ENCODE measurements around the gene CALHM1. TPM values are rescaled to one million over a fixed set of nuclear protein-coding genes. Genes with fewer than 3 reads are reported as not detected.

The CALHM1 gene
- total RNA-seq, 1 experiment from 2014 or later = not detected

- intact Hi-C loops (cut with micrococcal nuclease; ENCODE audit: unreplicated experiment) = loop anchor here (5.0 kb wide), 1 partner anchor 35 kb away; no protein-coding TSS in a partner anchor
These were observed 6.7 kb downstream of the CALHM1 start, which contains the start of gene CALHM2 for GRCh38 chr10:103451831-103452505. TSS of gene CALHM2 (minus strand) at chr10:103452370. CDS start at chr10:103449941, 2,429 bp downstream.

GRCh38 chr10:103451091-103451813 lies 7.4 kb downstream of the CALHM1 start:
- Mint-ChIP-seq H3K36me3 (ENCODE audit: insufficient read depth, unreplicated experiment) (peaks cover 7% of the 10 kb centered on the region), H3K4me3 (ENCODE audit: unreplicated experiment) (no peak overlapping the region), H3K27ac (ENCODE audit: unreplicated experiment) (no peak overlapping the region), H3K27me3 (ENCODE audit: insufficient read depth, unreplicated experiment) (no peaks in the 10 kb centered on the region), H3K4me1 (ENCODE audit: low read depth, unreplicated experiment) (no peaks in the 10 kb centered on the region), H3K9me3 (ENCODE audit: unreplicated experiment) (no peaks in the 10 kb centered on the region)
- POLR2A ChIA-PET = interaction anchor here (0.6 kb wide), 1 partner anchor 141 kb away, joined by 3 read pairs; no protein-coding TSS in a partner anchor
- CTCF ChIA-PET = no interaction called here
- TF ChIP-seq CTCF (IDR thresholded peaks at IDR 0.05; ENCODE audit: insufficient read depth in 1 of 2, low read depth in 1 of 2, low read length in 1 of 2, severe bottlenecking in 1 of 2, unreplicated experiment in 1 of 2) = no peak
- H3K4me1 ChIP-seq = peaks cover 5% of the 10 kb centered on the region; the same call in 1 of the 2 replicates
- H3K4me3 ChIP-seq (ENCODE audit: low read depth, low read length) = no peak overlapping the region
- intact Hi-C loops (cut with micrococcal nuclease; ENCODE audit: unreplicated experiment) = loop anchor here (5.0 kb wide), 1 partner anchor 36 kb away; no protein-coding TSS in a partner anchor
- no peaks in the 10 kb centered on the region for H3K36me3 ChIP-seq (ENCODE audit: control insufficient read depth, insufficient read depth, low read length)
- DNase-seq = no peak
- no TSS peak for BruUV-seq (replicated peaks)
- H3K27me3 ChIP-seq (replicated peaks; ENCODE audit: control insufficient read depth, insufficient read depth, low read length) = no peaks in the 10 kb centered on the region
- no peaks in the 10 kb centered on the region for H3K9me3 ChIP-seq

More at GRCh38 chr10:103451831-103452505, 6.7 kb downstream of the CALHM1 start, which contains the start of gene CALHM2:
- peaks cover 5% of the 10 kb centered on the region for H3K36me3 Mint-ChIP-seq (ENCODE audit: insufficient read depth, unreplicated experiment)
- peak within 1 kb of the TSS; percentile 70 for H3K4me3 Mint-ChIP-seq (ENCODE audit: unreplicated experiment)
- Histone ChIP-seq H3K36me3 (ENCODE audit: control insufficient read depth, insufficient read depth, low read length) (no peaks in the 10 kb centered on the region), H3K9me3 (no peaks in the 10 kb centered on the region), H3K4me3 (ENCODE audit: low read depth, low read length) (peak within 1 kb of the TSS; percentile 30), H3K27me3 (replicated peaks; ENCODE audit: control insufficient read depth, insufficient read depth, low read length) (no peaks in the 10 kb centered on the region), H3K4me1 (peaks cover 5% of the 10 kb centered on the region; the same call in 1 of the 2 replicates)
- H3K27ac Mint-ChIP-seq (ENCODE audit: unreplicated experiment) = no peak within 1 kb of the TSS
- DNase-seq = peak; percentile 56 to 58
- no TSS peak for BruUV-seq (replicated peaks)
- no peaks in the 10 kb centered on the region for H3K4me1 Mint-ChIP-seq (ENCODE audit: low read depth, unreplicated experiment)
- CTCF ChIA-PET = no interaction called here
- POLR2A ChIA-PET = interaction anchor here (0.6 kb wide), 1 partner anchor 140 kb away, joined by 3 read pairs; no protein-coding TSS in a partner anchor
- no peaks in the 10 kb centered on the region for H3K27me3 Mint-ChIP-seq (ENCODE audit: insufficient read depth, unreplicated experiment)
- H3K9me3 Mint-ChIP-seq (ENCODE audit: unreplicated experiment) = no peaks in the 10 kb centered on the region
- TF ChIP-seq CTCF (IDR thresholded peaks at IDR 0.05; ENCODE audit: insufficient read depth in 1 of 2, low read depth in 1 of 2, low read length in 1 of 2, severe bottlenecking in 1 of 2, unreplicated experiment in 1 of 2) = no peak

GRCh38 chr10:103450201-103450695 lies 8.5 kb downstream of the CALHM1 start:
- Histone ChIP-seq H3K4me3 (ENCODE audit: low read depth, low read length) (no peak overlapping the region), H3K36me3 (ENCODE audit: control insufficient read depth, insufficient read depth, low read length) (peaks cover 2% of the 10 kb centered on the region; the same call in 1 of the 2 replicates), H3K27me3 (replicated peaks; ENCODE audit: control insufficient read depth, insufficient read depth, low read length) (no peaks in the 10 kb centered on the region), H3K4me1 (peaks cover 5% of the 10 kb centered on the region; the same call in 1 of the 2 replicates), H3K9me3 (no peaks in the 10 kb centered on the region)
- DNase-seq = no peak
- BruUV-seq (replicated peaks) = no TSS peak
- Mint-ChIP-seq H3K9me3 (ENCODE audit: unreplicated experiment) (no peaks in the 10 kb centered on the region), H3K27ac (ENCODE audit: unreplicated experiment) (no peak overlapping the region), H3K27me3 (ENCODE audit: insufficient read depth, unreplicated experiment) (no peaks in the 10 kb centered on the region), H3K4me1 (ENCODE audit: low read depth, unreplicated experiment) (no peaks in the 10 kb centered on the region), H3K36me3 (ENCODE audit: insufficient read depth, unreplicated experiment) (peaks cover 17% of the 10 kb centered on the region), H3K4me3 (ENCODE audit: unreplicated experiment) (no peak overlapping the region)
- no peak for TF ChIP-seq CTCF (IDR thresholded peaks at IDR 0.05; ENCODE audit: insufficient read depth in 1 of 2, low read depth in 1 of 2, low read length in 1 of 2, severe bottlenecking in 1 of 2, unreplicated experiment in 1 of 2)
- intact Hi-C loops (cut with micrococcal nuclease; ENCODE audit: unreplicated experiment) = loop anchor here (5.0 kb wide), 1 partner anchor 37 kb away; no protein-coding TSS in a partner anchor
- CTCF ChIA-PET = no interaction called here
- POLR2A ChIA-PET = no interaction called here
